Measurements from ENCODE around the gene TMEM121.

TMEM121 gene

DNA sequence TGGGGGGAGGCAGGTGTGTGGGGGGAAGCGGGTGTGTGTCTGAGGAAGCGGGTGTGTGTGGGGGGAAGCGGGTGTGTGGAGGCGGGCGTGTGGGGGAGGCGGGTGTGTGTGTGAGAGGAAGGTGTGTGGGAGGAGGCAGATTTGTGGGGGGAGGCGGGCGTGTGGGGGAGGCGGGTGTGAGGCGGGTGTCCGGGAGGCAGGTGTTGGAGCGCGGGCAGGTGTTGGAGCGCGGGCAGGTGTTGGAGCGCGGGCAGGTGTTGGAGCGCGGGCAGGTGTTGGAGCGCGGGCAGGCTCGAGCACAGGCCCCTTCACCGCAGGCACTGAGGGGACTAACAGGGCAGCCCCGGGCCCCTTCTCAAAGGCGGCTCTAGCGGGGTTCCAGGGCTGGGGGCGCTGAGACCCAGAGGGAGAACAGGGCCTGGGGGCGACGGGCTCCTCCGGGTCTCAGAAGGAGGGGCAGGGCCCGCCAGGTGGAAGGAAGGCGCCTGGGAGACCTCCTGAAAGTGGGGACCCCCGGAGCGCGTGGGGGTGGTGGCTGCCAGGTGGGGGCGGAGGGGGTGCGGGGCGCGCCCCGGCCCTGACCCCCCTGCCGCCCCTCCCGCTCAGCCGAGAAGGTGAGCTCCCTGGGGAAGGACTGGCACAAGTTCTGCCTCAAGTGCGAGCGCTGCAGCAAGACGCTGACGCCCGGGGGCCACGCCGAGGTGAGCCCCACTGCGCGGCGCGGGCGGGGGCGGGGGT lies 48.6 kb upstream of the TMEM121 start:
- no peak for ATAC-seq

DNA sequence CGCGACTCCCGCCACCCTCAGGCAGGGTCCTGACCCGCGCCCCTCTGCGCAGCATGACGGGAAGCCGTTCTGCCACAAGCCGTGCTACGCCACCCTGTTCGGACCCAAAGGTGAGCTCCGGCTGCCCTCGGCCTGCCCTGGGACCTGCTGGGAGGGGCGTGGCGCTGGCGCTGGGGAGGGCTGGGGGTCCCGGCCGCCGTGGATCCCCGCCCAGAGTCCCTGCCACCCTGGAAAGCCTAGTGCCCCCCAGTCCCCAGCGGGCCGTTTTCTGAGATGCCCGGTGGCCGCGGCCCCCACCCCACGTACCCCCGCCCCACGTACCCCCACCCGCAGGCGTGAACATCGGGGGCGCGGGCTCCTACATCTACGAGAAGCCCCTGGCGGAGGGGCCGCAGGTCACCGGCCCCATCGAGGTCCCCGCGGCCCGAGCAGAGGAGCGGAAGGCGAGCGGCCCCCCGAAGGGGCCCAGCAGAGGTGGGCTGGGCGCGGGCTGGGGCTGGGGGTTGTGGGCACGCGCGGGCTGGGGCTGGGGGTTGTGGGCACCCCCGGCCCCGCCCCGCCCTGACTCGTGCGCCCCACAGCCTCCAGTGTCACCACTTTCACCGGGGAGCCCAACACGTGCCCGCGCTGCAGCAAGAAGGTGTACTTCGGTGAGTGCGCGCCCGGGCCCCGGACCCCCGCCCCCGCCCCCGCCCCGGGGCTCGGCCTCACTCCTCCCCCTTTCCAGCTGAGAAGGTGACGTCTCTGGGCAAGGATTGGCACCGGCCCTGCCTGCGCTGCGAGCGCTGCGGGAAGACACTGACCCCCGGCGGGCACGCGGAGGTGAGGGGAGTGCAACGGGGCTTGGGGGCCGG lies 47.8 kb upstream of the TMEM121 start:
- no peak for TF ChIP-seq ZC3H10 (CRISPR knock-in tag; IDR thresholded peaks at IDR 0.05)
- TF ChIP-seq SNAI2 (CRISPR knock-in tag; IDR thresholded peaks at IDR 0.05): no peak
- TF ChIP-seq, protein P1, sequence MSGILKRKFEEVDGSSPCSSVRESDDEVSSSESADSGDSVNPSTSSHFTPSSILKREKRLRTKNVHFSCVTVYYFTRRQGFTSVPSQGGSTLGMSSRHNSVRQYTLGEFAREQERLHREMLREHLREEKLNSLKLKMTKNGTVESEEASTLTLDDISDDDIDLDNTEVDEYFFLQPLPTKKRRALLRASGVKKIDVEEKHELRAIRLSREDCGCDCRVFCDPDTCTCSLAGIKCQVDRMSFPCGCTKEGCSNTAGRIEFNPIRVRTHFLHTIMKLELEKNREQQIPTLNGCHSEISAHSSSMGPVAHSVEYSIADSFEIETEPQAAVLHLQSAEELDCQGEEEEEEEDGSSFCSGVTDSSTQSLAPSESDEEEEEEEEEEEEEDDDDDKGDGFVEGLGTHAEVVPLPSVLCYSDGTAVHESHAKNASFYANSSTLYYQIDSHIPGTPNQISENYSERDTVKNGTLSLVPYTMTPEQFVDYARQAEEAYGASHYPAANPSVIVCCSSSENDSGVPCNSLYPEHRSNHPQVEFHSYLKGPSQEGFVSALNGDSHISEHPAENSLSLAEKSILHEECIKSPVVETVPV (CRISPR knock-in tag; IDR thresholded peaks at IDR 0.05): no peak
- no peak for TF ChIP-seq ZFP3 (CRISPR knock-in tag; IDR thresholded peaks at IDR 0.05)
- no peak for TF ChIP-seq RARB (CRISPR knock-in tag; IDR thresholded peaks at IDR 0.05)
- TF ChIP-seq CSDC2 (CRISPR knock-in tag; IDR thresholded peaks at IDR 0.05): no peak
- TF ChIP-seq, protein P2, sequence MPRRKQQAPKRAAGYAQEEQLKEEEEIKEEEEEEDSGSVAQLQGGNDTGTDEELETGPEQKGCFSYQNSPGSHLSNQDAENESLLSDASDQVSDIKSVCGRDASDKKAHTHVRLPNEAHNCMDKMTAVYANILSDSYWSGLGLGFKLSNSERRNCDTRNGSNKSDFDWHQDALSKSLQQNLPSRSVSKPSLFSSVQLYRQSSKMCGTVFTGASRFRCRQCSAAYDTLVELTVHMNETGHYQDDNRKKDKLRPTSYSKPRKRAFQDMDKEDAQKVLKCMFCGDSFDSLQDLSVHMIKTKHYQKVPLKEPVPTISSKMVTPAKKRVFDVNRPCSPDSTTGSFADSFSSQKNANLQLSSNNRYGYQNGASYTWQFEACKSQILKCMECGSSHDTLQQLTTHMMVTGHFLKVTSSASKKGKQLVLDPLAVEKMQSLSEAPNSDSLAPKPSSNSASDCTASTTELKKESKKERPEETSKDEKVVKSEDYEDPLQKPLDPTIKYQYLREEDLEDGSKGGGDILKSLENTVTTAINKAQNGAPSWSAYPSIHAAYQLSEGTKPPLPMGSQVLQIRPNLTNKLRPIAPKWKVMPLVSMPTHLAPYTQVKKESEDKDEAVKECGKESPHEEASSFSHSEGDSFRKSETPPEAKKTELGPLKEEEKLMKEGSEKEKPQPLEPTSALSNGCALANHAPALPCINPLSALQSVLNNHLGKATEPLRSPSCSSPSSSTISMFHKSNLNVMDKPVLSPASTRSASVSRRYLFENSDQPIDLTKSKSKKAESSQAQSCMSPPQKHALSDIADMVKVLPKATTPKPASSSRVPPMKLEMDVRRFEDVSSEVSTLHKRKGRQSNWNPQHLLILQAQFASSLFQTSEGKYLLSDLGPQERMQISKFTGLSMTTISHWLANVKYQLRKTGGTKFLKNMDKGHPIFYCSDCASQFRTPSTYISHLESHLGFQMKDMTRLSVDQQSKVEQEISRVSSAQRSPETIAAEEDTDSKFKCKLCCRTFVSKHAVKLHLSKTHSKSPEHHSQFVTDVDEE (CRISPR knock-in tag; IDR thresholded peaks at IDR 0.05): no peak
- TF ChIP-seq, protein P3, sequence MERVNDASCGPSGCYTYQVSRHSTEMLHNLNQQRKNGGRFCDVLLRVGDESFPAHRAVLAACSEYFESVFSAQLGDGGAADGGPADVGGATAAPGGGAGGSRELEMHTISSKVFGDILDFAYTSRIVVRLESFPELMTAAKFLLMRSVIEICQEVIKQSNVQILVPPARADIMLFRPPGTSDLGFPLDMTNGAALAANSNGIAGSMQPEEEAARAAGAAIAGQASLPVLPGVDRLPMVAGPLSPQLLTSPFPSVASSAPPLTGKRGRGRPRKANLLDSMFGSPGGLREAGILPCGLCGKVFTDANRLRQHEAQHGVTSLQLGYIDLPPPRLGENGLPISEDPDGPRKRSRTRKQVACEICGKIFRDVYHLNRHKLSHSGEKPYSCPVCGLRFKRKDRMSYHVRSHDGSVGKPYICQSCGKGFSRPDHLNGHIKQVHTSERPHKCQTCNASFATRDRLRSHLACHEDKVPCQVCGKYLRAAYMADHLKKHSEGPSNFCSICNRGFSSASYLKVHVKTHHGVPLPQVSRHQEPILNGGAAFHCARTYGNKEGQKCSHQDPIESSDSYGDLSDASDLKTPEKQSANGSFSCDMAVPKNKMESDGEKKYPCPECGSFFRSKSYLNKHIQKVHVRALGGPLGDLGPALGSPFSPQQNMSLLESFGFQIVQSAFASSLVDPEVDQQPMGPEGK (CRISPR knock-in tag; IDR thresholded peaks at IDR 0.05; ENCODE audit: borderline replicate concordance): no peak
- no peak for TF ChIP-seq TOX (CRISPR knock-in tag; IDR thresholded peaks at IDR 0.05; ENCODE audit: borderline replicate concordance)
- no peak for TF ChIP-seq ZNF70 (CRISPR knock-in tag; IDR thresholded peaks at IDR 0.05)
- no peak for TF ChIP-seq ZNF8 (CRISPR knock-in tag; IDR thresholded peaks at IDR 0.05)
- TF ChIP-seq ESRRG (CRISPR knock-in tag; IDR thresholded peaks at IDR 0.05): no peak
- no peak for TF ChIP-seq BACH2 (CRISPR knock-in tag; IDR thresholded peaks at IDR 0.05; ENCODE audit: borderline replicate concordance)
- no peak for TF ChIP-seq ZFP30 (CRISPR knock-in tag; IDR thresholded peaks at IDR 0.05)
- no peak for TF ChIP-seq PPARA (CRISPR knock-in tag; IDR thresholded peaks at IDR 0.05; ENCODE audit: borderline replicate concordance)
- TF ChIP-seq, protein P4, sequence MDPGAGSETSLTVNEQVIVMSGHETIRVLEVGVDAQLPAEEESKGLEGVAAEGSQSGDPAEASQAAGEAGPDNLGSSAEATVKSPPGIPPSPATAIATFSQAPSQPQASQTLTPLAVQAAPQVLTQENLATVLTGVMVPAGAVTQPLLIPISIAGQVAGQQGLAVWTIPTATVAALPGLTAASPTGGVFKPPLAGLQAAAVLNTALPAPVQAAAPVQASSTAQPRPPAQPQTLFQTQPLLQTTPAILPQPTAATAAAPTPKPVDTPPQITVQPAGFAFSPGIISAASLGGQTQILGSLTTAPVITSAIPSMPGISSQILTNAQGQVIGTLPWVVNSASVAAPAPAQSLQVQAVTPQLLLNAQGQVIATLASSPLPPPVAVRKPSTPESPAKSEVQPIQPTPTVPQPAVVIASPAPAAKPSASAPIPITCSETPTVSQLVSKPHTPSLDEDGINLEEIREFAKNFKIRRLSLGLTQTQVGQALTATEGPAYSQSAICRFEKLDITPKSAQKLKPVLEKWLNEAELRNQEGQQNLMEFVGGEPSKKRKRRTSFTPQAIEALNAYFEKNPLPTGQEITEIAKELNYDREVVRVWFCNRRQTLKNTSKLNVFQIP (CRISPR knock-in tag; IDR thresholded peaks at IDR 0.05; ENCODE audit: borderline replicate concordance, low read depth): no peak
- TF ChIP-seq ISL1 (CRISPR knock-in tag; IDR thresholded peaks at IDR 0.05): no peak
- no peak for TF ChIP-seq GLIS3 (CRISPR knock-in tag; IDR thresholded peaks at IDR 0.05)
- TF ChIP-seq, protein P5, sequence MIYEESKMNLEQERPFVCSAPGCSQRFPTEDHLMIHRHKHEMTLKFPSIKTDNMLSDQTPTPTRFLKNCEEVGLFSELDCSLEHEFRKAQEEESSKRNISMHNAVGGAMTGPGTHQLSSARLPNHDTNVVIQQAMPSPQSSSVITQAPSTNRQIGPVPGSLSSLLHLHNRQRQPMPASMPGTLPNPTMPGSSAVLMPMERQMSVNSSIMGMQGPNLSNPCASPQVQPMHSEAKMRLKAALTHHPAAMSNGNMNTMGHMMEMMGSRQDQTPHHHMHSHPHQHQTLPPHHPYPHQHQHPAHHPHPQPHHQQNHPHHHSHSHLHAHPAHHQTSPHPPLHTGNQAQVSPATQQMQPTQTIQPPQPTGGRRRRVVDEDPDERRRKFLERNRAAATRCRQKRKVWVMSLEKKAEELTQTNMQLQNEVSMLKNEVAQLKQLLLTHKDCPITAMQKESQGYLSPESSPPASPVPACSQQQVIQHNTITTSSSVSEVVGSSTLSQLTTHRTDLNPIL (CRISPR knock-in tag; IDR thresholded peaks at IDR 0.05; ENCODE audit: low read depth): no peak
- no peak for TF ChIP-seq OSR1 (CRISPR knock-in tag; IDR thresholded peaks at IDR 0.05)
- no peak for ATAC-seq

More for the DNA sequence above, 48.6 kb upstream of the TMEM121 start:
- TF ChIP-seq ESRRG (CRISPR knock-in tag; IDR thresholded peaks at IDR 0.05): no peak
